Measurements from ENCODE around the gene SEZ6.

The SEZ6 gene

DNA sequence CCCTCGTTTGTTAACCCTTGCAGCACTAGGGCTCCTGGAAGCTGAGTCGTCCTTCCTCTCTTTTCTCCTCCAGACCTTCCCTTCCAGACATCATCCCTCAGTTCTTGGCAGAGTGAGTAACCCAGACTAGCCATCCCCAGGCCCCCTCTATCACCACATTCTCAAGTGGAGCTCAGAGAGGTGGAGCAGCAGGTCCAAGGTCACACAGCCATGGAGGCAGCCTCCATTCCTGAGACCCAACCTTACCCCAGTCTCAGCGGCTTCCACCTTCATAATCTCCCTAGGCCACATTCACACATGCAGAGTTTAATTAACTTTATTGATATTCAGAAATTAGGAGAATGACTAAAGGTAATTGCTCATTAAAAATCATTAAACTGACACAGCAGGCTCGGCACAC lies 3.0 kb downstream of the SEZ6 start:
- DNase-seq: no peak

DNA sequence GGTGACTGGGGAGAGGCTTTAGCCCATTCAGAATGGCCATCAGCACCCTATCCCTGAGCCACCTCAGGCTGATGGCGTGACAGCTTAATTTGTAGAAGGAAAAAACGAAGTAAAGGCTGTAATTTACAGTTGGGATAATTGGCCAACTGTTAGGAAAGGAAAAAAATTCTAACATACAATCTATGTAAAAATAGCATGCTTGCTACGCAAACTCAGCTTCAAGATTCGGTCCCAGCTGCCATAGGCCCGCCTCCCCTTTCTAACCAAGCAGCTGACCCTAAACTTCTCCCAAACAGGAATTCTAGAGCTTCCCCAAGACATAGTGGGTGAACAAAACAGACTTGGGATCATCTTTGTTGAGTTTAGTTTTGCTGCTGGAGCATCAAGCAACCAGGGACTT lies 4.9 kb downstream of the SEZ6 start:
- no peak for DNase-seq

DNA sequence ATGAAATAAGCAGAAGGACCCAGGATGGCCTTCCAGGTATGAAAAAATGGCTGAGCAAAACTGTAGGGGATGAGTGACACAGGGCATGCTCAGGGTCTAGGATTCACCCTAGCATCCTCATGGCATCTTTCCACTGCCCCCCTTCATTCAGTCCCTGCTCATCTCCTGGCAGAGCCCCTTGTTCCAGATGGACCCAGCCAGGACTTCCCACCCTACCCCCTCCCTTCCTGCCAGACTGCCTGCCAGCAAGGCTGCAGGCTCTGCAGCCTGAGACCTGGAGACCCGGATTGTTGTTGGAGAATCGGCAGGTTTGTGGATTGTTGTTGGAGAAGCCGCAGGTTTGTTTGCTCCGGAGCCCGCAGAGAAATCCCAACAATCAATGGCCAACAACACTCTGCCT lies 6.6 kb downstream of the SEZ6 start:
- DNase-seq: no peak

DNA sequence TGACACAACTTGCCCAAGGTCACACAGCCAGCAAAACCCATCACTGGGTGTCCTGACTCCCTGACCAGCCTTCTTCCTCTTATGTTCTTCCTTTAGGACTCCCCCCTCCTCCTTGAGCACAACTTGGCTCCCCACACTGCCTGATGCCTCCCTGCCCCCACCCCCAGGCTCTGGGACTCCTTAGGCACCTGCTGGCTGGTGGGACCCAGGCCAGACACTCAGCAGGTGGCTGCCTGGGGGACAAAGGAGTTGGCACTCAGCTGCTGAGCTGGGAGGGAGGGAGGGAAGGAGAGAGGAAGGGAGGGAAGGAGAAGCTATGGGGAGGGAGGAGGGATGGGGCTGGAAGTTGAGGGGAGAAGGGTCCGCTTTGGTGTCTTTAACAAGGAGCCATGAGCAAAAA lies 8.0 kb downstream of the SEZ6 start:
- no peak for DNase-seq

DNA sequence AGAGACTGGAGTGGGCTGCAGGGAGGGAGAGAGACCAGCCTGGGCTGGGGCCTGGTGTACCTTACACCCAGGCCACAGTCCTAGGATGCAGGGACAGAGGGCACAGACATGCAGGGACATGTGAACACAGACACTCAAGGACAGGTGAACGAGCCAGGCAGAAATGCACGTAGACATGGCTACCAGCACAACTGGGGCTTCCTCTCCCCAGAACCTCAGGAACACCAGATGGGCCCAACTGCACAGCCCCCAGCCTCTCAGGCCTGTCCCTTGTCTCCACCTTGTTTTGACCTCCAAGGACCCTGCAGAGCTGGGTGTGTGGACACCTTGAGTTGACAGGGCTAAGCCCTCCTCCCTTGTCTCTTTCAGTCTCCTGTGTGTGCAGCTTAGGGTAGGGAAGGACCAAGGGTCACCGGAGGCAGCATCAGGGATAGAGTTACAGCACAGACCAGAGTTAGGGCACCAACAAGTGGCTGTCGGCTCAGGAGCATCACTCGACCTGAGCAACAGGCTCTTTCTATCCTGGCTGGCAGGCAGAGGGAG lies 9.2 kb downstream of the SEZ6 start:
- DNase-seq: no peak

DNA sequence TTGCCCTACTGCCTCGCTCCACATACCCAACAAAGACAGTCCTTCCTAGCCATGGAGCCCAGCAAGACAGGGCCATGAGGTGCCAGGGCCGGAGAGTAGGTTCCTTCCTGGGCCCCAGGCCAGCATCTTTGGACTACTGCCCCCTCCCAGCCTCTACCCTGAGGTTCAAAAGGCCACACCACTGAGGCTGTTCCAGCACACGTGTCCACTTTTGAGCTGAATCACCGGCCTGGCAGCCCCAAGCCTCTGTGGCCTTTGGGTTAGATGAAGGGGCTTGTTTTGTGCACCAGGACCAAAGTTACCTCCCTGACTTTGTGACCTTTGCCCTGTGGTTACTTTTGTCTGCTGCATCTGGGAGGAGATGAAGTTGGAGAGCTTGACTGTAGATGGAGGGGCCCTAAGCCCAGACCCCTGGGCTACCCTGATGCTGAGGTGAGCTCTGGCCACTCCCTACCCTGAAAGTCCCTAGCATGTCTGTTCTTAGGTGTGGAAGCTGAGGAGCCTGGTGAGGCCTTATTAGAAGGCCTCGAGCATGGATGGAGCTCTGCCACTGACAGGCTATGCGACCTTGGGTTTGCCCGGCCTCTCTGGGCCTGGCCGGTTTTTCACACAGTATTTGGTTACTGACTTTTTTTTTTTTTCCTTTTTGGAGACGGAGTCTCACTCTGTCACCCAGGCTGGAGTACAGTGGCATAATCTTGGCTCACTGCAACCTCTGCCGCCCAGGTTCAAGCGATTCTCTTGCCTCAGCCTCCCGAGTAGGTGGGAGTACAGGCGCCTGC lies 12.0 kb downstream of the SEZ6 start:
- DNase-seq: no peak

DNA sequence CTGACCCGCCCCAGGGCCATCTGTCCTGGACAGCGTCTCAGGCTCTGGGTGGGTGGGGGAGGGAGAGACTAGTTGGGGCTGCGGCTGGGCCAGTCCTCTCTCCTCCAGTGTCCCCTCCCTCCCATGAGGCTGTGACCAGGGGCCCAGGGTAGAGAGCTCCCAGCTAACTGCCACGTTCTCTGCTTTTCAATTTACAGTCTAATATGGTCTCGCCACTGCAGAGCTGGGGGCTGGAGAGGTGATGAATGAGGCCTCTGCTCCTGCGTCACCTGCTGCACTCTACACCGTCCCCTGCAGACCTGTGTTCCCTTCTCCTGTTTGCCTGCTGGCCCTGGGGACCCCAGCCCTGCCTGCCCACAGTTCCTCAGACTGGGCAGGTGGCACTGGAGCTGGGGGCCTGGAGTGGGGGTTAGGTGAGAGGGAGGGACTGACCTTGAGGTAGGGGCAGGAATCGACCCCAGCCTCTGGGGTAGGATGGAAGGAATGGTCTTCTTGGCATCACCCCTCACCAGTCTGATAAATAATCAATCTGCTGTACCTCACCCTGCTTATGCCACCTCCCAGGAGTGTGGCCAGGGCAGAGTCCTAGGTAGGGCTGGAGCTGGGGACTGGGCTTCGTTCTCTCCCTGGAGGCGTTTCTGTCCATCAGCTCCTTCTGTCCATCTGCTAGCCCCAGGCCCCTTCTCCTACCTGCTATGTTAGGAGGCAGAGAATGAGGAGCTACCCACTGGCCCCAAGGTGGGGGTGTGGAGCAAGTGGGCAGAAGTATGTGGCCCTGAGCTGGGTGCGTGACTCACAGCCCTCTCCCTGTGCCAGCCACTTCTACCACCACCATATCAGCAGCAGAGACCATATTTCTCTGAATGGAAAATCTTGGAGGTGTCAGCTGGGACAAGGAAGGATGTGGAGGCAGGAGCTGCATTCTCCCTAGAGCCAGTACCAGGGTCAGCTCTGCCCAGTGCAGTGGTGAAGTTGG lies 12.9 kb downstream of the SEZ6 start:
- DNase-seq: peak in 1 of 3 donors; percentile 20

DNA sequence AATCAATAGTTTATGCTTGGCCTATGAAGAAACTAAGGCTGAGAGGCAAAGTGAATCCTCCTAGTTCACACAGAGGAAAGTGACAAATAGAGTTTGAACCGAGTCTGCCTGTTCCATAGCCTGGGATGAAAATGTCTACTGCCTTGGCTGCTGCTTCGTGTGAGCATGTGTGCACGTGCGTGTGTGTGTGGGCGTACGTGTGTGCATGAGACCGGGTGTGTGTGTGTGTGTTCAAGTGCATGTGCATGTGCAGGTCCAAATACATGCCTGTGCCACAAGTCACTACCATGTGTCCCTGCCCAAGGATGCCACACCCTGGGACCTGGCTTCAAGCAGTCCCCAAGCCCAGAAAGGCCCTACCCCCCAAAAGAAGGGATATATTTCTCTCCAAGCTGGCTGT lies 13.6 kb downstream of the SEZ6 start:
- no peak for DNase-seq

DNA sequence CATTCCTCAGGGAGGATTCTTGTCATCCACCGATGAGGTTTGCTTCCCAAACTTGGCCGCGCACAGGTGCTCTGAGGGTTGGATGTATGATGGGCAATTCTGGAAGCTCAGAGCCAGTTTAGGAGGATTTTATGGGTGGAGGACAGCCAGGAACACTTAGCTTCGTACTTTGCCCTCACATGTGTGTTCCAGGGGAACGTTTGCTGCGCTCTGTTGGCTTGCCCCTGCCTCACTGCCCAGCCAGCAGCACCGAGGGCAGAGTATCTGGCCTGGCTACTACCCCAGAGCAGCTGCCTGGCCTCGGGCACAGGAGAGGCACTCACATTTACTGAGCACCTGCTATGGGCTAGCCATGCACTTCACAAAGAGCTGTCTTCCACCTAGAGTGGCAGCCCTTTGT lies 14.1 kb downstream of the SEZ6 start:
- DNase-seq: no peak

DNA sequence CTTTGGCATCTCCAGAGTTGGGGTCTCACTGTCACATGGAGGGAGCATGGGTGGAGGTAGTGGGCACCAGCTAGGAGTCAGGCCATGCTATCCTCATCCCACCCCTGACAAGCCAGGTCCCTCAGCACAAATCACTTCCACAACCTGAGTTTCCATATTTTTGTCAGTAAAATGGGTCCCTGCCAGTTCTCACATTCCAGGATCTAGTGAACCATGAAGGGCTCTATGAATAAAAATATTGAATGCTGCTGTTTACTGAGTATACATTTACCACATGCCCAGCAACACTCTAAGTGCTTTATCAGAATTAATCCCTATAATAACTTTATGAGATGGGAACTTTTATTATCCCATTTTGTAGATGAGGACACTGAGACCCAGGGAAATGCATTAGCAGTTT lies 16.8 kb downstream of the SEZ6 start:
- no peak for DNase-seq

DNA sequence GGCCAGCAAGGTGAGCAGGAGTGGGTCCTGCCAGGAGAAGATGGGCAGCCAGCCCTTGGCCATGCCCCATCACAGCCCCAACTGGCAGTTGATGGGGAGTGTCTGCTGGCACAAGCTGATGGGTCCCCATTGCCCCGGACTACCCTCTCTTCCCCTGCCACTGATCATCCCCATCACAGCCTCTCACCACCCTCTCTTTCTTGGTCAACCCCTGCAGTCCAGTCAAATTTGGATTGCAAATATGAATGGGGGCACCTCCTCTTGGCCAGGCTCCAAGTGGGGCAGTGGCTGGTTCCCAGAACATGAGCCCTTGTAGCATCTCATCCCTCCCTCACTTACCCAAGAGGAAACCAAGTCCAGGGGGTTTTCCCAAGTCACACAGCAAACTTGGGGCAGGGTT lies 17.4 kb downstream of the SEZ6 start:
- DNase-seq: no peak

DNA sequence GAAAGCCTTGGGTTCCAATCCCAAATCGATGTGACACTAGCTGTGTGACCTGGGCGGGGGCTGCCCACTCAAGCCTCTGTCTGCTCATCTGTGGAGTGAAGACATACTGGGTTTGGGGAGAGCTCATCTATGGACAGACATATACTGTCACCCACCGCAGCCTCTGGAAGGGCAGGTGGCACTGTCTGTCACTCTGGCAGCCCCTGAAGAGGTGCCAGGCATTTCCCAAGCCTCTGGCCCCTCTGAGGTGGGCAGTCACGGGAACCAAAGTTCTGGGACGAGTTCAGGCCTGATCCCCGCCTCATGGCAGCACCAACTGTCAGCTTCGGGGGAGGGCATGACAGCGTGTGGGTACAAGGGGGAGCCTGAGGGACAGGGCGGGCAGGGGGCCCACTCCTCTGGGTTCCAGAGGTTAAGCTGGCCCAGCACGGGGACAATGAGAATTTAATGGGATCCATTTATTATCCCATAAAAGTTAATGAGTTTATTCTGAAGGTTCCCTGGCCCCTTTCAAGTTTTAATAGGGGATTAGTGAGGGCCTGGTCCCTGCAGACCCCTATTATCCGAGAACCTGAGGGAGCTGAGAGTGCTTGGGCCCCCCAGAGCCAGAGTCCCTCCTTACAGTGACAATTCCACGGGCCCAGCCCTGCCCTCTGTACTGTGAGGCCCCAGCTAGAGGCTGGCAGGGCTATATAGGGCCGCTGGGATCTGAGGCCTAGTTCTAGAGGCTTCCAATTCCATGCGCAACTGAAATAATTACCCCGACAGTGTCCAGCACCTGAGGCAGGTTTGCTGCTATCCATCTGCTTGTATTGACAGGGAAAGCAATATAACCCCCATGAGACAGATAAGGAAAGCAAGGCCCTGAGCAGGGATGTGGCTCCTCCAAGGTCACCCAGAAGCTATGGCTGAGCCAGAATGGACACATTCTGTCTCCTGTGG lies 18.8 kb downstream of the SEZ6 start:
- no peak for DNase-seq

DNA sequence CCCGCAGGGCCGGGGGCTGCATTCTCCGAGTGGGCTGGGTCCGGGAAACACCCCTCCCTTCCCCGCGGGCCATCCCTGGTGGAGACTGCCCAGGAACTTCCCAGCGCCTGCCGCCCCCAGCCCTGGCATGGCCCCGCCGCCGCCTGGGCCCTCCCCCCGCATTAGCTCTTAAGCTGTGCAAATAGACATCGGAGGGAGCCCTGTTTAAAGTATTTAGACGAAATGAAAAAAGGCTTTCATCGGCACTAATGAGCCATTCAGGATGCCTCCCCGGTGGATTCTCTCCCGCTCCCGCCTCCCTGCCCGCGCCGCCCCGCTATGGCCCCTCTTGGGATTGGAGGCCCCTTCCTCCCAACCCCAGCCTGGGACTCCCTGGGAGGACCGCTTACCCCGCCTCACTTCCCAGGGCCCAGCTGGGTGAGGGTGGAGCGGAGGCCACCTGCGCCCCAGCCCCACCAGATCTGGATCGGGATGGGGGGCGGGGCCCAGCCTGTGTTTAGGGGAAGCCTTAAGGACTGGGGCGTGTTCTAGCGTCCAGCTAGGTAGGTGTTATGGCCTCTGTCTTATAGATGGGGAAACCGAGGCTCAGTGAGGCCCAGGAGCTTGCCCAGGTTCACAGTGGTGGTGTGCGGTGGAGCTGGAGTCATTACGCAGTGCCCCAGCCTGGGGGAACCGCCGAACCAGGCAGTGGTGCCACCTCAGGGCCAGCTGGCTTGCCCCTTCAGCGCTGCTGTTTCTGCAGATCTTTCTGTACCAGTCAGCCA lies 19.7 kb downstream of the SEZ6 start:
- DNase-seq: peak in 1 of 3 donors; percentile 39

DNA sequence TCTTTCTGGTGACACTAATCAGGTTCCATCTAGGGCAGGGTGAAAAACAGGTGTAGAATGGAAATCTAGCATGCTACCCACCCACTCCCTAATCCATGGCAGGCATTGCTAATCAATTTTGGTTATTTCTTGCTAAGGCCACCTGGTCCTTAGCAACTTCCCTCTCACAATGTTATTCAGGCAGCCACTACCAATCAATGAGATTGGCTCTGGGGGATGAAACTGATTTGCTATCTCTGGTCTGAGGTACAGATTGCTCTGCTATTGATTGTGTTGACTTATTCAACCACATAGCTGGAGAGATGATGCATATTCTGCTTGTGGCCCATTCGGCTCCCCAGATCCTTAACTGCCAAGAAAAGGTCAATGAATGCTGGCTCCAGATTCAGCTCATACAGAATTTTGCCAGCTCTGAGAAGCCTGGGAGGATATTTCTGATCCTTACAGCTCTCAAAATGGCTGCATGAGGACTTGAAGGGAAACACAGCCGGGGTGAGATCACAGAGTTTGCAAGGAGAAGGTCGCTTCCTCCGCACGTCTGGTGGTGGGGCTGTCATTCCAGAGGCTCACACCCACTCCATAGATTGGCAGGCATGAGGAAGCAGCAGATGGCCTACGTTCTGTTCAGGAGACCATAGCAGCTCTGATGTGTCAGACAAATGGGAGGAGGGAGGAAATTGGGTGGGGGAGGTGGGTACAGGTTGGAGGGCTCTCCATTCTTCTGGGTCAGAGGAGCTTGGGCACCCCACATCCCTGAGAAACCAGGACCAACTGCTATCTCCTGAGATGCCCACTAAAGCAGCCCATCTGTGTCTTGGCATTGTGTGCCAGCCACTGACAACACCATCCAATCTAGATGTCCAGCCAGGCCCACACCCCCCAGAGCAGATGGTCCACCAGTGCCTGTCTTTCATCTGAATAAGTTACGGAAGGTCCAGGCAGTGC lies 22.3 kb downstream of the SEZ6 start:
- DNase-seq: peak; percentile 87 to 90 (median 89)

DNA sequence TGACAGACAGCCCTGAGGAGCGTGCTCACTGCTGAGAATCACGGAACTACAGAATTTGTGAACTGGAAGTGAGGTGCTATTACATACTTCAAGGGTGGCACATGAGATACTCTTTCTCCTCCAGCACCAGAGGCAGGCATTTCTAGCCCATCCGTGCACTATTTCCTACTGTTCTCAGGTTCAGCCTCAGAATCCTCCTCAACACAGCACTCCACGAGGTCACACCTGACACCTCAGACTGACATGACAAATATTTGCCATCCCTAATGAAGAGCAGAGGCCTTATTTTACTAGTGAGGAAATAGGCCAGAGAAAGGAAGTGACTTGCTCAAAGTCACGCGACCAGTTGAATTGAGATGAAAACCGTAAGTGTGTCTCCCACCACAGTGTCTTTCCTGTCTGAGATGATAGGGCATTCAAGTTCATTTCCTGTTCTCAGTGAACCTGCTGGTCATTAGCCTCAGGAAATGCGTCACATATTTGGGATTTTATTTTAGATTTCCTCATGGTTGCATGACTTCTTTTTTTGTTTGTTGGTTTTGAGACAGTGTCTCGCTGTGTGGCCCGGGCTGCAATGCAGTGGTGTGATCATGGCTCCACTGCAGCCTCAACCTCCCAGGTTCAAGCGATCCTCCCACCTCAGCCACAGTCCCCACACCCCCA lies 23.6 kb downstream of the SEZ6 start:
- DNase-seq: peak; percentile 87 to 99 (median 96)

DNA sequence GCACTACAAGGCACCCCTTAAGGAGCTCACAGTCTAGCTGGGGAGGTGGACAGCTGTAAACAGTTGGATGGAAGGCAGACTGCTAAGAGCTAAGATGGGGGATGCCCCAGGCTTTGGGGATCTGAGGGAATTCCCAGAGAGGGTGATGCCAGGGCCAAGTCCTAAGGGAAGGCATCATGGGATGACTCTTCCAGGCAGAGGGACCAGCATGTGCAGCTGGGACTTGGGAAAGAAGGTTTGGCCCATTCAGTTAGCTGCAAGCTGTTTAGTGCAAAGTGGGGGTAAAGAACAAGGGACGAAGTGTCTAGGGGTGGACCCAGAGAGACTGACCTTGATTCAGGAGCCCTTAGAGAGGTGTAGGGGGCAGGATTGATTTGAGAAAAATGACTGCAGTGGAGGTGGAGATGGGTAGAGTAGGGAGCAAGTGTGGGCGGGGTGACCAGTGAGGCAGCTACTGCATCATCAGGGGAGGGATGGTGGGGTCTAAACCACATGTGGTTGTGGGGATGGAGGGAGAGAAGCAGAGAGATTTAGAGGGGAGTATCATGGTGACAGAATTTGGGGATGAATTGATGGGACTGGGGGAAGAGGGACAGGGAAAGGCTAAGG lies 27.4 kb downstream of the SEZ6 start:
- DNase-seq: peak; percentile 27 to 57 (median 40)

DNA sequence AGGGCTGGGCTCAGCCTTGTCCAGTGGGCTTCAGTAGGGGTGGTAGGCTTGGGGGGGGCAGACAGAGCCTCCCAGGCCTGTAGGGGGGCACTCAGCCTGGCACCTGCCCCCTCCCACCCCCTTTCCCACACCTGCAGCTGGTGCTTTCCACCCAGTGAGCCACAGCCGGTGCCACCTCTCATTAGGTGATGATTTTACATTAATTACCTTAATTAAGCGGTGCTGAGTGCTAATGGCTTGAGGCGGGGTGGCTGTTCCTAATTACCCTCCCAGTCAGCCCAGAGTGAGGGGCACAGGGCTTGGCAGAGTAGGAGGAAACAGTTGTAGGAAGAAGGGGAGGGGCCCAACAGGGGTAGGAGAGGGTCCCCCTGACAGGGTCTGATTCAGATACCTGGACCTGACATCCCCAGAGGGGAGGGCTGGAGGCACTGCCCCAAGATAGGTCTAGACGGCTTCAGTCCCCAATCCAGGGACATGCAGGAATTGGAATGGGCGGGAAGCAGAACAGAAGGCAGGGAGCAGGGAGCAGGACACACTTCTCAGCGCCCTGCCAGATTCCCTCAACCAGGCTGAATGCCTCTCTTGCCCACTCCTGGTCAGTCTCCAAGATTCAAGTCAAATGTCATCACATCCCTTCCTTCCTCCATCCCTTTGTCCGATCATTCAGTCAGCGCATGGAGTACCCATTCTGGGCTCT lies 28.0 kb downstream of the SEZ6 start:
- DNase-seq: no peak

DNA sequence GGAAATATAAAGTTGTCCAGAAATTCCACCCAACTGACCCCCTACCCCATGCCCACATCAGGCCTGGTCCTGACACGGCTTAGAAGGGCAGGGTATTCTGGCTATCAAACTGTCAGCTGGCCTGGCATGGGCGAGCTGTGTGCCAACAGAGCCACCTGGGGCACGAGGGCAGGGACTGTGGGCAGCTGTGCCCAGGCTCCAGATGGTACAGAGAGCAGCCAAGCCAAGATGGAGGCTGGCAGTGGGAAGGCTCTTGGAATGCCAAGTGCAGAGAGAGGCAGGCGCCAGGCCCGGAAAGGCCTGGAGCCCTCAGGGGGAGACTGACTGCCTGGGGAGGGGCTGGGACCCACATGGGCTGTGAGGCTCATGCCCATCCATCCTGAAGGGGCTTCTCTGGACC lies 30.2 kb downstream of the SEZ6 start:
- no peak for DNase-seq

DNA sequence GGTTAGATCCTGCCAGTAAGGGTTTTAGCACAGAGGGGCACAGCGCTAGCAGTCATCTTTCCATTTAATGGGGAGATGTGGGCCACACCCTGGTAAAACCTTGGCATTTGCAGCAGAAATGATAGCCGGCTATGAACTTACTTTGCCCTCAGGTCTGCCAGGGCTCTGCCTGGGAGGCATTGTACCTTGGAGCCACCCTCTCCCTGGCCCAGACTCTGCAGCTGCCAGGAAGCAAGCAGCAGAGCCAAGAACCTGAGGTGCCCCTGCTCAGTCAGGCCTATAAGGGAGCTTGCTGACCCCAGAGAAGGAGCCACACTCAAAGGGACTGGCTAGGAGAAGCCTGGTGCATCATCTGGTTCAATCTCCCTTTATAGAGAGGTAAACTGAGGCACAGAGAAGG lies 30.8 kb downstream of the SEZ6 start:
- DNase-seq: no peak
